ENCODE data around the gene MYL6B. TPM values are rescaled to one million over a fixed set of nuclear protein-coding genes. Genes with fewer than 3 reads are reported as not detected.

The MYL6B gene
- polyA plus RNA-seq, 2 of the 4 experiments (the other 2 are of a cell fraction): 67.0 to 83.9 TPM

- TF ChIP-seq E2F6 (IDR thresholded peaks at IDR 0.05; ENCODE audit: borderline replicate concordance, low read depth) (peak; percentile 84), NR3C1 (IDR thresholded peaks at IDR 0.05) (no peak)
These were observed 5.0 kb downstream of the MYL6B start (continued) for GRCh38 chr12:56157201-56158028.

DNA sequence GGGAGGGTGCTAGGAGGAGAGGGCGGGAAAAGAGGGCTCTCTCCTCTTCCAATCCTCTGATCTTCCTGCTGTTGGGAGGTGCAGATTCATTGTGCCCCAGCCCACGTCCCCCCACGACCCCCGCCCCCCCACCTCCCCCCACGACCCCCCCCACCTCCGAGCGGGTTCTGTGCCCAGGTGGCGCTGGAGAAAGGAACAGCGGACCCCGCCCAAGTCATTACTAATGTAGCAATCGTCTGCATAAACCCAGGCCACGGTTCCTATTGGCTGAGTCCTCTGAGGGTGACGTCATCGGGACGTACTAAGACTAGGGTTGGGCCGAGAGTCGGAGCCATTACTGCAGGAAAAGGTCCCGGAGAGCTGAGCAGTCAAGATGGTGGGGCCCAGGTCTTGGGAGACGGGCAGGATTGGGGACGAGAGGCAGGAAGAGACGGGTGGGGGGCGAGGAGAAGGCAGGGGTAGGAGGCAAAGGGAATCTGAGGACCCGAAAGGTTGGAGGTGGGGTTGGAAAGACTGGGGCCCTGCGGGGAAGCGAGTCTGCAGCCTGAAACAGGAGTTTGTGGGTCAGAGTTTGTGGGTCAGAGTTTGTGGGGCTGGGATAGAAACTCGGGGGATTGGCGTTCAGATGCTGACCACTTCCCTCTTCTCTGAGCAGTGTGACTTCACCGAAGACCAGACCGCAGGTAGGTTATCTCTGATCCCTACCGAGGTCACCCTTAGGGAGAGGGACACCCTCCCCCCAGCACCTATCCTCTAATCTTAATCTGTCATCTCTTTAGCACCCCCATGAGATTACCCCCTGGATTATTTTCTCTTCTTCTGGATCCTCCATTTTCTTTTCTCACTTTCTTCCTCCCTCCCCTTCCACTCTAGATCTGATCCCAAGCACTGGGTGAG is 5.9 kb downstream of the MYL6B start, which contains the start of gene MYL6:
Gene MYL6, plus strand, starts transcription at position 331 of the 897 bp plus-strand sequence. Its CDS starts 43 bp downstream, at position 374.
- FAIRE-seq: peak; percentile 23
- CTCF ChIA-PET: interaction anchor here (0.5 to 10.2 kb wide), 7 partner anchors 9 to 40 kb away, joined by 3 to 98 read pairs (median 7); partner anchors contain the start of genes ESYT1, SMARCC2 and ZC3H10
- no peak for TF ChIP-seq CBX2 (IDR thresholded peaks at IDR 0.05; ENCODE audit: borderline replicate concordance, low read depth)
- peak; percentile 77 to 95; a peak in 4 of 5 replicates for TF ChIP-seq JUN (IDR thresholded peaks at IDR 0.05)
- TF ChIP-seq MAZ (IDR thresholded peaks at IDR 0.05; ENCODE audit: borderline replicate concordance, low read depth, low read length): no peak
- TF ChIP-seq HMGXB4 (CRISPR knock-in tag; IDR thresholded peaks at IDR 0.05; ENCODE audit: borderline replicate concordance): no peak
- TF ChIP-seq ZC3H11A (IDR thresholded peaks at IDR 0.05): no peak
- TF ChIP-seq EP300 (IDR thresholded peaks at IDR 0.05): no peak
- TF ChIP-seq TP53 (CRISPR knock-in tag; IDR thresholded peaks at IDR 0.05): 0 out of 2 replicates have a peak, but pooled peaks have one; percentile 59
- no peak for TF ChIP-seq KDM5A (IDR thresholded peaks at IDR 0.05)
- no peak for TF ChIP-seq NPAS2 (CRISPR knock-in tag; IDR thresholded peaks at IDR 0.05; ENCODE audit: borderline replicate concordance)
- TF ChIP-seq FOSL2 (IDR thresholded peaks at IDR 0.05): no peak
- TF ChIP-seq FOSL2 (CRISPR knock-in tag; IDR thresholded peaks at IDR 0.05): peak; percentile 98
- TF ChIP-seq ATOH8 (CRISPR knock-in tag; IDR thresholded peaks at IDR 0.05; ENCODE audit: low read depth): no peak
- no peak for TF ChIP-seq CHD4 (IDR thresholded peaks at IDR 0.05; ENCODE audit: borderline replicate concordance)
- no peak for TF ChIP-seq HEYL (CRISPR knock-in tag; IDR thresholded peaks at IDR 0.05)
- TF ChIP-seq EHMT2 (IDR thresholded peaks at IDR 0.05; ENCODE audit: low read depth): no peak
- TF ChIP-seq KDM1A (IDR thresholded peaks at IDR 0.05; ENCODE audit: low read depth): no peak
- TF ChIP-seq HOXA7 (CRISPR knock-in tag; IDR thresholded peaks at IDR 0.05): peak; percentile 96
- TF ChIP-seq JUNB (IDR thresholded peaks at IDR 0.05): no peak
- TF ChIP-seq ZNF302 (CRISPR knock-in tag; IDR thresholded peaks at IDR 0.05): no peak
- TF ChIP-seq, protein P1, sequence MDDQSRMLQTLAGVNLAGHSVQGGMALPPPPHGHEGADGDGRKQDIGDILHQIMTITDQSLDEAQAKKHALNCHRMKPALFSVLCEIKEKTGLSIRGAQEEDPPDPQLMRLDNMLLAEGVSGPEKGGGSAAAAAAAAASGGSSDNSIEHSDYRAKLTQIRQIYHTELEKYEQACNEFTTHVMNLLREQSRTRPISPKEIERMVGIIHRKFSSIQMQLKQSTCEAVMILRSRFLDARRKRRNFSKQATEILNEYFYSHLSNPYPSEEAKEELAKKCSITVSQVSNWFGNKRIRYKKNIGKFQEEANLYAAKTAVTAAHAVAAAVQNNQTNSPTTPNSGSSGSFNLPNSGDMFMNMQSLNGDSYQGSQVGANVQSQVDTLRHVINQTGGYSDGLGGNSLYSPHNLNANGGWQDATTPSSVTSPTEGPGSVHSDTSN (IDR thresholded peaks at IDR 0.05): peak; percentile 81
- TF ChIP-seq EHF (CRISPR knock-in tag; IDR thresholded peaks at IDR 0.05): no peak
- TF ChIP-seq TFCP2L1 (CRISPR knock-in tag; IDR thresholded peaks at IDR 0.05): peak; percentile 58
- TF ChIP-seq MYC (IDR thresholded peaks at IDR 0.05; ENCODE audit: borderline replicate concordance, low read length): no peak
- TF ChIP-seq RFX5 (IDR thresholded peaks at IDR 0.05): no peak
- TF ChIP-seq REST (IDR thresholded peaks at IDR 0.05): no peak; the same call in 1 of the 2 replicates
- no peak for TF ChIP-seq BHLHE40 (IDR thresholded peaks at IDR 0.05; ENCODE audit: low read depth, low read length)

More for the DNA sequence above, 5.9 kb downstream of the MYL6B start, which contains the start of gene MYL6:
- Histone ChIP-seq H3K4me3 (peak within 1 kb of the TSS; percentile 74), H3K9me3 (no peaks in the 10 kb centered on the region), H3K4me1 (peaks cover 39% of the 10 kb centered on the region), H3K4me2 (peak within 1 kb of the TSS; percentile 94), H3K27ac (peak within 1 kb of the TSS; percentile 90 to 97)
- DNase-seq (ENCODE audit: low read depth in 1 of 2, low spot score in 1 of 2) (peak; percentile 98 to 99), ATAC-seq (peak; percentile 87 to 89)
- POLR2A ChIA-PET: interaction anchor here (0.6 to 2.1 kb wide), 7 partner anchors 8 to 42 kb away, joined by 3 to 16 read pairs (median 7); partner anchors contain the start of genes ESYT1, RPL41, SMARCC2 and ZC3H10
- WGBS (ENCODE audit: missing lambda C conversion rate): 2% methylated on average over 21 of the region's 30 CpGs
